RWPE2 (cell line): ENCODE data around the gene SMYD3.

Source experiments
- ATAC-seq: fragments of 200-7000 bp; cut with Tn5 transposase; 3 replicates; pipeline ENCODE4 v1.9.1; 2021; ENCODE audit warnings: low read depth
- DNase-seq: peaks from one replicate; pipeline ENCODE4 v3.0.0-alpha.2; 2020; ENCODE audit warnings: low spot score
- H3K27ac ChIP-seq: fragments of 450-650 bp; 2 replicates; pipeline ENCODE4 v1.5.1; 2017; ENCODE audit warnings: mild to moderate bottlenecking; ENCODE audit not compliant: poor library complexity, severe bottlenecking
- H3K27me3 ChIP-seq: fragments of 250-450 bp; sonication (Bioruptor Pico); 2 replicates; pipeline ENCODE4 v1.5.1; 2021; ENCODE audit warnings: mild to moderate bottlenecking, moderate library complexity; ENCODE audit not compliant: insufficient read depth, poor library complexity, severe bottlenecking
- H3K36me3 ChIP-seq: fragments of 250-450 bp; sonication (Bioruptor Pico); 2 replicates; pipeline ENCODE4 v1.5.1; 2020; ENCODE audit warnings: low read depth, mild to moderate bottlenecking, moderate library complexity
- H3K4me1 ChIP-seq: fragments of 250-450 bp; sonication (Bioruptor Pico); 2 replicates; pipeline ENCODE4 v1.5.1; 2021; ENCODE audit warnings: mild to moderate bottlenecking, moderate library complexity; ENCODE audit not compliant: insufficient read depth, poor library complexity, severe bottlenecking
- H3K4me3 ChIP-seq: fragments of 250-450 bp; sonication (Bioruptor Pico); 2 replicates; pipeline ENCODE4 v1.5.1; 2021; ENCODE audit warnings: mild to moderate bottlenecking, moderate library complexity; ENCODE audit not compliant: severe bottlenecking
- H3K9me3 ChIP-seq: fragments of 250-450 bp; sonication (Bioruptor Pico); 2 replicates; pipeline ENCODE4 v1.5.1; 2021; ENCODE audit warnings: mild to moderate bottlenecking, moderate library complexity; ENCODE audit not compliant: severe bottlenecking
- CTCF ChIP-seq: fragments of 450-650 bp; IDR thresholded peaks from one replicate; pipeline ENCODE4 v1.5.1; 2017; ENCODE audit warnings: mild to moderate bottlenecking, moderate library complexity; ENCODE audit not compliant: poor library complexity, severe bottlenecking

Gene SMYD3

DNA sequence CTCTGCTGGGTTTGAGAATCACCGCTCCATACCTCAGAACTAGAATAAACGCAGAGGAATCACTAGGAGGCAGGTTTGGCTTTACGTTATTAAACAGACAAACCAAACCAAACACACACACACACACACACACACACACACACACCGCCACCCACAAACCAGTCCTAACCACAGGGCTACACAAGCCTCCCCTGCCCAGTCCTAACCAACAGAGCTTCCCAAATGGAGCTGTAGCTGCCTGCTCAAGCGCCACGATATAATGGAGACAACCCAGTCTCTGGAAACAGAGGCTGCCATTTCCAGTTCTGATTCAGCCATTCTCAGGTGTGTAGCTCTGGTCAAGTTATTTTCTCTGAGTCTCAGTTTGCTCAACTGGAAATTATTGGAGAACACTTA is 519.1 kb downstream of the SMYD3 start:
- no peaks in the 10 kb centered on the region for H3K27me3 ChIP-seq
- no peak for ATAC-seq
- no peaks in the 10 kb centered on the region for H3K36me3 ChIP-seq
- no peak for TF ChIP-seq CTCF
- no peak for DNase-seq
- H3K4me3 ChIP-seq, result no peak overlapping the region
- H3K27ac ChIP-seq, result no peak overlapping the region
- peaks cover 9% of the 10 kb centered on the region for H3K4me1 ChIP-seq
- H3K9me3 ChIP-seq, result no peaks in the 10 kb centered on the region

- no peaks in the 10 kb centered on the region for H3K9me3 ChIP-seq
- no peak overlapping the region for H3K4me3 ChIP-seq
- DNase-seq (no peak), ATAC-seq (no peak)
- no peak for TF ChIP-seq CTCF
- no peaks in the 10 kb centered on the region for H3K36me3 ChIP-seq
- H3K27ac ChIP-seq, result no peak overlapping the region
- no peaks in the 10 kb centered on the region for H3K27me3 ChIP-seq
- peaks cover 9% of the 10 kb centered on the region for H3K4me1 ChIP-seq
Observed at GRCh38 chr1:245987577-245987976, 519.5 kb downstream of the SMYD3 start.

DNA sequence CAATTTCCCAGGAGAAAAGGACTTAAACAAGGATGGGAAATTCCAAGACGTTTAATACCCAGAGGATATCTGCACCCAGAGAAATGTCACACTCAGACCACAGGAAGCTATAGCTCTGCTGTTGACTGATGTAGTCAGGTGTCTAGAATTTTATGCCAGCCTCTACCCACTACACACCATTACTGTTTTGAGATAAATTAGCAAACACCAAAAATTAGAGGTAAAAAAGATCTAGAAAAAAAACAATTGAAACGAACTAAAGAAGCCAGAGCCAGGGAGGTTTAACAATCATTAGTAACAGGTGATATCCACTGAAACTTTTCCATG is 519.9 kb downstream of the SMYD3 start:
- Histone ChIP-seq H3K4me1 (peaks cover 9% of the 10 kb centered on the region), H3K27me3 (no peaks in the 10 kb centered on the region), H3K36me3 (no peaks in the 10 kb centered on the region), H3K4me3 (no peak overlapping the region), H3K9me3 (no peaks in the 10 kb centered on the region), H3K27ac (no peak overlapping the region)
- ATAC-seq (peak; percentile 21; the same call in 1 of the 3 replicates), DNase-seq (no peak)
- TF ChIP-seq CTCF, result no peak

DNA sequence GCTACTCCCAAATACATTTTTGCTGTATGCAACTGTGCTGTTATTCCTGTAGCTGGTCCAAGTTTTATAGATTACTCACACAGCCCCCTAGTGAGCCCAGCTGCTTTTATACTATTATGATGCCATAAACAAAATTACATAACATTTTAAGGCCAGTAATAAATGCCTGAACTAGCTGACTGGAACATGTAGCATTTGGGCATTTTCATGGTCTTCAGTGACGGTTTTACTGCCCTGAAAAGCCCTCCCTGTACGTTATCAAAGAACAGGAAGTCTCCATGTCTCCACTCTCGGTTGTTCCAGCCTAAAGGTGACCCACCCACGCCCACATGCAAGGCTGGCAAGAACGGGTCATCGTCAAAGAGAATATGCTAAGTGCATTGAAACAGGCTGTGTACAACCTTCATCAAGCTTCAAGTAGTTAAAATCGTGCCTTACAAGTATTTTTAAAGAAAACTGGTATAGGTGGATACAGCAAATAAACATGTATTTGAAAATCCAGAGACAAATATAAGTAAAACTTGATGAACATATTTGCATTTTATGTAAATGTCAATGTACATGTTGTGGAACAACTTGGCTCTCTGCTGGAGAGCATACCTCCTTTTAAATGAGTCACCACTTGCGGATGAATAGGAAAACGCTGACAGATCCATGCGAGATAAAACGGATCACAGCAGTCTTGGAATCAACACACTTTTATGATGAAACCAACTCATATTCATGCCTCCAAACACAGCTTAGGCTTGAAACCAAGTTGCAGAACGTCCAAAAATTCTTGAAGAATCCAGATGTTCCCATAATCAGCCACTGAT is 520.5 kb downstream of the SMYD3 start:
- Histone ChIP-seq H3K27ac (no peak overlapping the region), H3K4me3 (no peak overlapping the region), H3K27me3 (no peaks in the 10 kb centered on the region), H3K9me3 (no peaks in the 10 kb centered on the region), H3K36me3 (no peaks in the 10 kb centered on the region), H3K4me1 (peaks cover 9% of the 10 kb centered on the region)
- DNase-seq (no peak), ATAC-seq (peak; percentile 73)
- TF ChIP-seq CTCF, result no peak

DNA sequence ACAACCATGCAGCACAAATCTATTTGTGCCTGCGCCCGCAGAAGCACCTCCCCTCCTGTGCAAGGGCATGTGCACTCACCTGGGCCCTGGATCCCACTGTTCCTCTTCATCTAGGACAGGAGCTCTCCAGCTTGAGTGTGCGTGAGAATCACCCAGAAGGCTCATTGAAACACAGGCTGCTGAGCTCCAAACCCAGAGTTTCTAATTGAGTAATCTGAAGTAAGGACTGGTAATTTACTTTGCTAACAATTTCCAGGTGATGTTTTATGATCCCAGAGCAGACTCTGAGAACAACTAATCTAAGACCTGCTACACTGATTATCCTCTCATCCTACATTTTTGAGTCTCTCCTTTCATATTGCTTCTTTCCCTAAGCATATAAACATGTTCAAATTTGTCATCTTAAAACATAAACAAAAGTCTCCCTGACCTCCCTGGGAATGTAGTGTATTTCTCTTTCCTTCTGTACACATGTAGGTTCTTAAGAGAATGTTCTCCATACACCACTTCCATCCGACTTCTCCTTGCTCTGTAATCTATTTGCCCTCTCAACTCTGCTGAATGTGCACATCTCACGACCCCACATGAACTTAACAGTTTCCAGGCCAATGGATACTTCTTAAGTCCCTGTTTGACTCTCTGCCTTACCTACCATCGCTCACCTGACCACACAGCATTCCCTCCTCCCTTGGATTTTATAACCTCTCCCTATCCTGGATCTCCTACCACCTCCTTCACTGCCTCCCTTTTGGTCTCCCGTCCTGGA is 522.5 kb downstream of the SMYD3 start:
- Histone ChIP-seq H3K27ac (no peak overlapping the region), H3K36me3 (no peaks in the 10 kb centered on the region), H3K4me3 (no peak overlapping the region), H3K9me3 (no peaks in the 10 kb centered on the region), H3K4me1 (peaks cover 9% of the 10 kb centered on the region), H3K27me3 (no peaks in the 10 kb centered on the region)
- DNase-seq (no peak), ATAC-seq (no peak)
- no peak for TF ChIP-seq CTCF
